IMR-90 (cell line): ENCODE data around the gene SNX21. TPM values are rescaled to one million over a fixed set of nuclear protein-coding genes. Genes with fewer than 3 reads are reported as not detected.

Source experiments
- BHLHE40 ChIP-seq: fragments of 150-350 bp; IDR thresholded peaks from 2 replicates; pipeline ENCODE4 v1.6.1; 2016; ENCODE audit warnings: mild to moderate bottlenecking, low read depth, low read length
- NFE2L2 ChIP-seq: fragments of 150-350 bp; IDR thresholded peaks from 2 replicates; pipeline ENCODE4 v1.6.1; 2016; ENCODE audit warnings: low read depth, mild to moderate bottlenecking, low read length
- RAD21 ChIP-seq: IDR thresholded peaks from 2 replicates; pipeline ENCODE4 v1.6.1; 2012; ENCODE audit warnings: low read length, improper control_type of control experiment
- SMC3 ChIP-seq: fragments of 150-350 bp; IDR thresholded peaks from 2 replicates; pipeline ENCODE4 v1.6.1; 2016; ENCODE audit warnings: low read depth, mild to moderate bottlenecking, antibody characterized with exemption, low read length, moderate library complexity
- polyA plus RNA-seq, 3 experiments: library from polyadenylated mRNA; depleted of rRNA; stranded (reverse); fragments of >200 nt; gene quantifications; 2 replicates each; pipeline ENCODE4 v1.2.3, GENCODE V29; 2012; ENCODE audit warnings: low replicate concordance in 1 of 3
- total RNA-seq: library from RNA; depleted of rRNA; stranded (reverse); fragments of >200 nt; gene quantifications from 2 replicates; pipeline ENCODE4 v1.2.3, GENCODE V29; 2012

Gene SNX21
- total and polyA plus RNA-seq, 2 of the 4 experiments (the other 2 are of a cell fraction) = 11.1 to 17.9 TPM

DNA sequence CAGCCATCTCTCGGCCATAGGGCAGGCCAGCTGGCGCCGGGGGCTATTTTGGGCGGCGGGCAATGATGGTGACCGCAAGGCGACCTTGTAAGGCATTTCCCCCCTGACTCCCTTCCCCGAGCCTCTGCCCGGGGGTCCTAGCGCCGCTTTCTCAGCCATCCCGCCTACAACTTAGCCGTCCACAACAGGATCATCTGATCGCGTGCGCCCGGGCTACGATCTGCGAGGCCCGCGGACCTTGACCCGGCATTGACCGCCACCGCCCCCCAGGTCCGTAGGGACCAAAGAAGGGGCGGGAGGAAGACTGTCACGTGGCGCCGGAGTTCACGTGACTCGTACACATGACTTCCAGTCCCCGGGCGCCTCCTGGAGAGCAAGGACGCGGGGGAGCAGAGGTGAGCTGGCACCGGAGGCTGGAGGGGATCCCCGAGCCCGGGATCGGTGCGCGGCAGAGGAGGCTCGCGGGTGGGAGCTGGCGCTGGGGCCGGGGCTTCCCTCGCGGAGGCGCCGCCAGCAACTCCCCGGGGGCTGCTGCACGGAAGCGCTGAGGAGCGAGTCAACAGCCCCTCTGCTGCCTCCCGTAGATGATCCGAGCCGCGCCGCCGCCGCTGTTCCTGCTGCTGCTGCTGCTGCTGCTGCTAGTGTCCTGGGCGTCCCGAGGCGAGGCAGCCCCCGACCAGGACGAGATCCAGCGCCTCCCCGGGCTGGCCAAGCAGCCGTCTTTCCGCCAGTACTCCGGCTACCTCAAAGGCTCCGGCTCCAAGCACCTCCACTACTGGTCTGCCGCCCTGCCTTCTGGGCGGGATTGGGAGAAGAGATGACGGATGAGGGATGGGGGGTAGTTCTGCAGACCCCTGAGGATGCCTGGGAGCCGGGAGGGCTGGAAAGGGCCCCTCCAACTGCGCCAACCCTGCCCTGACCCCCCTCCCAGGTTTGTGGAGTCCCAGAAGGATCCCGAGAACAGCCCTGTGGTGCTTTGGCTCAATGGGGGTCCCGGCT, 57.7 kb downstream of the SNX21 start, which contains the start of the genes CTSA and NEURL2 (continued):
- TF ChIP-seq NFE2L2 (no peak), SMC3 (no peak), BHLHE40 (peak; percentile 81), RAD21 (no peak)
